ENCODE measurements around the gene CDK11A.
"Not testable (repeated sequence)": the region's sequence is repeated elsewhere in the genome, so short reads cannot be mapped to it uniquely, and the experiment has no call there.

The CDK11A gene

DNA sequence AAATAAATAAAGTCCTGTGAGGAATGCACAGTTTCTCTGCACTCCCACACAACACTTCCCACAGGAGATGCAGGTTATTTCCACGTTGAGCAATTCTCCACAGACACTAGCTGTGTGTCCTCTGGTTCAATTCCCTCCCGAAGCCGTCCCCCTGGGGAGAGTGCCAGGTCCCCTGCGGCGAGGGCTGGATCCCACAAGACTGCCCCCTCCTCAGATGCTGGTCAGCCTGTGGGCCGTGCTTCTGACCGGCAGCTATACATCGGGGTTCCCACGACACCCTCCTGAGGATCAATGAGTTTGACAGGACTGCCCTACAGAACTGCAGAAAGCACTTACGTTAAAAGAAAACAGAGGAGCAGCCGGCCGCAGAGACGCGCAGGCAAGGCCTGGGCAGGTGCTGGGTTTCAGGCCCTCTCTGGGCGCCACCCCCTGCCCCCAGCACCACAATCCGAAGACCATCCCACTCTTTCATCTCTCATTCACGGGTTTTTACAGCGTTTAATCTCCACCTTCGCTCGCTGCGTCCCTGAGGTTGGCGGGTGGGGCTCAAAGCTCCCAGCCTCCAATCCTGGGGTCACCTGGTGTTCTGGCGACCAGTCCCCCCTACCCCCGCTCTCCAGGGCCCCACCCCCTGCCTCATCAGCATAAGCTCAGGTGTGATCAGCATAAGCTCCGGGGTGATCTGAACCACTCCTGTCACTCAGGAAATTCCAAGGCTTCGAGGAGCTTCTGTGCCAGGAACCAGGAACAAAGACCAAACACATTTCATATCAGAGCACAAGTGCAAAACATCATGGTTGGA lies 40.9 kb downstream of the CDK11A start:
- DNase-seq, result no peak

DNA sequence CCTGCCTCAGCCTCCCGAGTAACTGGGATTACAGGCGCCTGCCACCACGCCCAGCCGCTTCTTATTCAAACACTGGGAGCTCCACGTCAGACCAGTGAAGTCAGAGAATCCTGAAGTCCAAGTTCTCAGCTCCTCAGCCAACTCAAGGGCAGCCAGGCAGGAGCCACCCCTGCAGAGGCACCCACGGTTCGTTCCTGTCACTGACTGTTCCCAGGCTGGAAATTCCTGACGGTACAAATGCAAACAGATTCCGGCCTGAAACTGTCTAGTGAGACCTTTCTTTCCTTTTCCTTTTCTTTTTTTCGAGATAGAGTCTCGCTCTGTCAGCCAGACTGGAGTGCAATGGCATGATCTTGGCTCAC lies 43.3 kb downstream of the CDK11A start:
- no peak for DNase-seq

DNA sequence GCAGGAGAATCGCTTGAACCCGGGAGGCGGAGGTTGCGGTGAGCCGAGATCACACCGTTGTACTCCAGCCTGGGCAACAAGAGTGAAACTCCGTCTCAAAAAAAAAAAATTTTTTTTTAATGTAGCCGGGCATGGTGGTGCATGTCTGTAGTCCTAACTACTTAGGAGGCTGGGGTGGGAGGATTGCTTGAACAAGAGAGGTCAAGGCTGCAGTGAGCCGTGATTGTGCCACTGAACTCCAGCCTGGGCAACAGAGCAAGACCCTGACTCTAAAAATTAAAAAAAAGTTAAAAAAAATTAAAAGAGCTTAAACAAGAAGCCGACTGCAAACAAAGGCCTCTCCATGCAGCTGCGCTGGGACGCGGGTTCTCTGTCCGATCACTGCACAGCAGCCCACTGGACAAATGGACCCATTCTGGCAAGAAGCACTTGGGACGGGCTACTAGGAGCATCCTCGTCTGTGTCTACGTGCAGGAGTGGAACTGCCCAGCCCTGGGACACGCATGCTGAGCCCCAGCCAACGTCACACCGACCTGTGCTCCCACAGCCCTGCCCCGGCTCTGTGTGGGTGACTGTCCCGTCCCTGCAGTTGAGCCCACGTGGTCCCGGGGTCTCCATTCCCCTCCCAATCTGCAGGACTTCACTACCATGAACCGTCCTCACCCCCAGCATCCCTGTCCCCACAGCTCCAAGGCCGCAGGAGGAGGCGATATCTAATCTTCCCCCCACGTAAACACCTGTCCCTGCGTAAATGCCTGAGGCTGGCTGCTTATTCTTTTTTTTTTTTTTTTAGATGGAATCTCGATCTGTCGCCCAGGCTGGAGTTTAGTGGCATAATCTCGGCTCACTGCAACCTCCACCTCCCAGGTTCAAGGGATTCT lies 43.9 kb downstream of the CDK11A start:
- no peak for DNase-seq

DNA sequence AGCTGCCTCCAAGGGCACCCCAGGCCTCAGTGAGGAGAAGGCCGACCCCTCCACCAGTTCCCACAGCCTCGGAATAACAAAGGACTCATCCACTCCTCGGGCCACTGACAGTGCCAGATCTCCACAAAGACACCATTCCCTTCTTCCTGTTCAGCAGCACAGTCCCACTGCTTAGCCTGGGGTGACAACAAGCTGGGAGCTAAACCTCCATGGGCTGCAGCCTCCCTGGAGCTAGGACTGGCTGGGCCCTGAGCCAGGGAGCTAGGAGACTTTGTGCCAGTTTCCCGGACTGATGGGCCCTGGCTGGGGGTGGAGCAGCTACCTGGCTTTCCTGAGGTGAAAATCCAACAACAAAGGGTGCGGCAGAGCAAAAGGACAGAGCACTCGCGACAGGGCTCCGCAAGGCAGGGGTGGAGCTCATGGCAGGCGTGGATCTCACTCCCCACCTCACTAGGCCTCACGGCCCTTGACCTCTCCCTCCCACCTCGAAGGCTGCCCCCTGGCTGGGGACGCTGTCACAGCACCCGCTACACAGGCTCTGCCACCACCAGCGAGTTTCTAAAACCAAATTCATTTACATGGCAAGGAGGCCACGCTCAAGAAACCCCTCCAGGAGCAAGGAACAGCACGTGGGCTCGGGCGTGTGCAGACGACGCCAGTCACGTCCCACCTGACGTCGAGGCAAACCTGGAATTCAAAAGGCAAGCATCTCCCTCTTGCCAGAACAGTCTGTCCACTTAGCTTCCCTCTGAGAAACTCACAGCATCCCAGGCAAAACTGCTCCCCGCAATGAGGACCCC lies 45.4 kb downstream of the CDK11A start:
- no peak for DNase-seq

DNA sequence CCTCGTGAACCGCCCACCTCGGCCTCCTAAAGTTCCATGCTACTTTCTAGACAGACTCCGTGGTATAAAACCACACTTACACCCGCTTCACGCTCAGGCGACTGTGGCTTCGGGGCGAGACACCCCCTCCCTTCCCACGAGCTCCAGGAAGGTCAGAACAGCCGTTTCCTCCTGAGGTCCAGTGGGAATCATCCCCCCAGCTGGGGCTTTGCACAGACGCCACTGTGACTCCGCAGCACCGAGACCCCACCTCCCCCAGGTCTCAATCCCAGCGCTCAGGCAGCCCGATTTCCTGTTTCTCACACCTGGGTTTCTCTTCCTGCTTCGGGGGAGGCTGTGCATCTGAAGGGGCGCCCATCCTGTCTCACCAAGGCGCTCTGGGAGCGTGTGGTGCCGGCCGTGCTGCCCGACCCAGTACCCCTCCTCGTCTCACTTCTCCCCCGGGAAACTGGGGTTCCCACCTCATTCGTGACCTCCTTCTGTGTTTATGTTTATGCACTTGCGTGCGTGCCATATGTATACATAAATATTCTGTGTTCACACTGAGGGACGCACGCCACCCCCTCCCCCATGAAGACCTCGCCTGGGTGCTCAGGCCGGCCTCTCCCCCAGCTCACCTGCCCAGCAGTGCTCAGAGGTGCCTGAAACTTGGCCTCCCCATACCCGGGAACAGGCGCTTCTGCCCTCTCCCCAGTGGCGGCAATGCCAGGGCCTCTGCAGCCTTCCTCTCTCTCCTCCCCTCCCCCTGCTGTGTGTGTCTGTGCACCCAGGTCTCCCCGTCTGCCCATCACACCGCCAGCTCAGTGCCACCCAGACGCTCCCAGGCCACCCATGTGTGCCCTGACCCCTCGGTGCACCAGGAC lies 46.2 kb downstream of the CDK11A start:
- no peak for DNase-seq

DNA sequence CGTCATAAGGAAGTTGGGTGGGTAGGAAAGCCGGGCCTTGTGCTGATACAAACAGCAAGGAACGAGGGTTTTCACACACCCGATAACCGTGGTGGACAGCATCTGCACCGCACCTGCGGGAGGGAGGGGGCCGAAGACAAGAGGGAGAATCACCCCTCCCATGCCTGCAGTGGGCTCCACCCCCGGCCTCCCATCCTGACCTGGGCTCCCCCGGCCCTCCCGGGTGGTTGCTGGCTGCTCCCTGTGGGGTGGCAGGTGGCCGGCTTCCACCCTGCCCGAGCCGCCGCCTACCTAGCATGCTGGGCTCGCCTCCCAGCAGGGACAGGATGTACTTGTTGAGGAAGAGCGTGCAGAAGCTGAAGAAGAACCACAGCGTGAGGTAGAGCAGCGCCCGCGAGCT lies 48.1 kb downstream of the CDK11A start:
- DNase-seq, result not testable (repeated sequence)

DNA sequence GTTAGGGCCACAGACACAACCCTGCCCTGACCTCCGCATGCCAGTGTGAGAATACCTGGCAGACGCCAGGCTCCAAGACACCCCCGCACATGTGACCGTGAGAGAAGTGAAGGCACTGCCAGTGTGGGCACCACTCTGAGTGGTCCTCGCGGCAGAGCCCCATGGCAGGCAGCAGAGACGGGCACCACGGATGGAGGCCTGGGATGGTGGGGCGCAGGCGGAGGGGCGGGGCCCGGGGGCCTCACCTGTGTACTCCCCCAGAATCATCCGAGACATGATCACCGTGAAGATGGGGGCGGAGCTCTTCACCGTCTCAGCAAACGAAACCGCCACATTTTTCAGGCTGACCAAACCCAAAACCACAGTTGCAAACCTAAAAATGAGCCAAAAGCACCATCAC lies 48.9 kb downstream of the CDK11A start:
- not testable (repeated sequence) for DNase-seq

DNA sequence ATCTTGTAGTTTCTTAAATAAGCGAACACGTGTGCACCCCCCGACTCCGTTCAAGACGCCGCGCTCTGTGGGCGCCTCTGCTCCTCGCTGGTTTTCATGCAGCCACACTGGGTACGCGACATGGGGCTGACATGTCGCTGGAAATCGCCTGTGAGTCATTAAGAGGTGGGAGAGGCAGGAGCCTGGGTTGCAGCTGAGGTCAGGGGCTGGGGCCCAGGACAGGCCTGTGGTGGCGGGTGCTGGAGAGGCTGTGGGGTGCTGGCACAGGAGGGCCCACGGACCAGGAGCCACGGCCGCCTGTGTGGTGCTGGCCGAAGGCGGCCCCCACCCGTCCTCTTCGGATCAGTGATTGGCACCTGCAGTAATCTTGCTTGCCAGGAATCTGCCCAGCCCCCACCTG lies 49.4 kb downstream of the CDK11A start:
- not testable (repeated sequence) for DNase-seq

DNA sequence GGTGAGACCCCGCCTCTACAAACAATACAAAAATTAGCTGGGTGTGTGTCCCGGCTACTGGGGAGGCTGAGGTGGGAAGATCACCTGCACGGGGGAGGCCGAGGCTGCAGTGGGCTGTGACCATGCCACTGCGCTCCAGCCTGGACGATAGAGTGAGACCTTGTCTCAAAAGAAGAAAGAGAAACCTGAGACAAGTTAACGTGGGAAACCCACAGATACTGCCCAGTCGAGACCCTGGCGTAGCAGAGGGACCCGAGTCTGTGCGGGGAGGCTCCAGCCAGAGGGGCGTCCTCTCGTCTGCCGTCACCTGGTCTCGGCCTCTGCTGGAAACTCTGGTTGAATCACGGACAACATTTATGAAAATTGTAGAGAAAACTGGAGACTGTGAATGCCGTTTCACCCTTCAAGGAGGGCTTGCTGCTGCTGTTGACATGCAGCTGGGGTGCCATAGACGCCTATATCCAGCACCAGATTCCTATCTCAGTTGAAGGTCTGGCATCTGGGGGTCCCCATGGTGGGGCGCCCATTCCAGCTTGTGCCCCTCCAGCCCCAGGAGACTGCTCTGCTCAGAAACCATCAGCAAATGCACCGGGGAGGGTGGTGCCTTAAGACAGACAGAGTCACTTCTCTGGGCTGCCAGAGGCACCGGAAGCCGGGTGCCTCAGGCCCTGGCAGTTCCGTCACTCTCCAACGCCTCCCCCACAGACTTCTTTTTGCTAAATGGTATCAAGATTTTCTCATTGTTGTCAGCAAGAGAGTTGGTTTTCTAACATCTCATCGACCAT lies 51.8 kb downstream of the CDK11A start:
- DNase-seq, result no peak

DNA sequence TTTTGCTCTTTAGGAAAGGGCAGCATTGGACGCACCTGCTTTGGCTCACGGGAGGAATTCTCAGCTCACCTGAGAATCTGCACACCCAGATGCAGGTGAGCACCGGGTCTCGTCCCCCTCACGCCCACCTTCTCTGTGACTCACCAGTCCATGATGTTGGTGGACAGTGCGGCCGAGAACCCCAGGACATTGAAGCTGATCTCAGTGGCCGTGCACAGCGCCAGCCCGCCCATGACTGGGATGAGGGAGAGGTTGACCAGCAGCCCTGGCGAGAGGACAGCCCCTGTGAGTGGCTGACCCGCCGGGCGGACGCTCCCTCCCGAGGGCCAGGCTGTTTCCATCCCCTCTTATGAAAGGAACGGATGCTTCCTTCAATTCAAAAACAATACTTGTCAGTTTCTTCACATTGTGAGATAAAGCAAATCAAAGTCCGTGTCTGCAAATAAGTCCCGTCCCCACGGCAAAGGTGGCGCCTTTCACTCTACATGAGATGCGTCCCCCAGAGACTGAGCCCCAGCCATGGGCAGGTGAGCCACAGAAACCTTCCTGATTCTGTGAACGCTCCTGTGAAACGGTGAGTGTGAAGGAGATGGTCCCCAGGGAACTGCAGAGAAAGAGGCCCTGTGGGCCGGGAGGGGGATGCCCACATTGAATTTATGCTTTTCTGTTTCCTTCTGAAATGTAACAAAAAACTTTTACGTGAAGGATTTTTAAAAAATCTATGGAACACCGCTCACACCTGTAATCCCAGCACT lies 52.6 kb downstream of the CDK11A start:
- DNase-seq, result no peak

DNA sequence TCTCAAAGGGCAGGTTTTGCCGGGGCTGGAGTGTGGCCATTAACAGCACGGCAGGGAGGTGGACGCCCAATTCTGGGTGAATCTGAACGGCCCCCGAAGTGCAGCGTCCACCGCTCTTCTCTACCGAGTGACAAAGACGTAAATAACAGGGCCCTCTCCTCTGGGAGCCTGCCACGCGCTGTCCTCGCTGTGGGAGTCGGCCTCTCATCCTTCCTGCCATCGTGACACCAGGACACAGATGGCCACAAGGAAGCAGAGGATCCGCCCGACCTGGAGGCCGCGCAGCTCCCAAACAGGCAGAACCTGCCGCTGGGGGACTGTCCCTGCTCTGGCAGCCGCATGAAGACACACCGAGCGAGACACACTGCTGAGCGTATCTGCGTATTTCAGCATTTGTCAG lies 53.3 kb downstream of the CDK11A start:
- no peak for DNase-seq

DNA sequence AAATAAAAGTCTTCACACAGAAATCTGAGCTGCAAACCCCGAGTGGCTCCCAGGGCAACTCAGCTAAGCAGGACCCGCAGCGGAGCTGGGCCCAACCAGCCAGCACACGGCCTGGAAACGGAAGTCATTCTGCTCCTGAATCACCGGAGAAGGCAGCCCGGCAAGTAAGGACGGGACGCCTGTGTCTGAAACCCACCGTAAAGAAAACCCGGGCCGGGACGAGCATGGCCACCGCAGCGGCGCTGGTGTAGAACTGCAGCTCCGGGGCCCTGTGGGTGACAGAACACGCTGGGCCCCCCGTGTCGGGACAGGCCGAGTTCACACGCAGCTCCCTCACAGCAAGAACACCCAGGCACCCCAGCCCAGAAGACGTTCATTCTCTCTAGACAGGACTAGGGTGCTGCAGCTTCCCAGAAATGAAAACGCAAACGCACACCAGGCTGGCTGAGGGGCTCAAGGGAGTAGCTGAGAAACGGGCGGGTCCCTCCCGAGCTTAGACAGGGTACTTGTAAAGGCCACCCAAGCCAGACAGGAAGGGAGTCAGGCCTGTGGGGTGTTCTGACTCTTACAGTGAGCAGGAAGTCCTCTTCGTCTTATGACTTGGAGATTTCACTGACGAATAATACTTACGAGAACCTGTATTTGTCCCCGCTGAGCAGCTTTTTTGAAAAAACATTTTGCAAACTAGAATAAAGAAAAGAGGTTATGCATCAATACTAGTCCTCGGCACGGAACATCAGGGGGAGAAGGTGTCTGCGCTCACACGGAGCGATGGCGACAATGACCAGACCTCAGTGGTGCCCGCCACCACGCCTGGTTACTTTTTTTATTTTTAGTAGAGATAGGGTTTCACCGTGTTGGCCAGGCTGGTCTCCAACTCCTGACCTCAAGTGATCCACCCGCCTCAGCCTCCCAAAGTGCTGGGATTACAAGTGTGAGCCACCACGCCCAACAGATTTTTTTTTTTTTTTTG lies 54.4 kb downstream of the CDK11A start:
- no peak for DNase-seq

DNA sequence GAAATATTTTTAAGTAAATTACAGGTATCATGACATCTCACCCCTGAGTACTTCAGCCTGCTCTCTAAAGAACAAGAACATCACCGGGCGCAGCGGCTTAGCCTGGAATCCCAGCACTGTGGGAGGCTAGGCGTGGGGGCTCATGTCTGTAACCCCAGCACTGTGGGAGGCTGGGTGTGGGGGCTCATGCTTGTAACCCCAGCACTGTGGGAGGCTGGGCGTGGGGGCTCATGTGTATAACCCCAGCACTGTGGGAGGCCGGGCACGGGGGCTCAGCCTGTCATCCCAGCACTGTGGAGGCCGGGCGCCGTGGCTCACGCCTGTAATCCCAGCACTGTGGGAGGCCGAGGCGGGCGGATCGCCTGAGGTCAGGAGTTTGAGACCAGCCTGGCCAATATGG lies 57.6 kb downstream of the CDK11A start:
- DNase-seq, result no peak

DNA sequence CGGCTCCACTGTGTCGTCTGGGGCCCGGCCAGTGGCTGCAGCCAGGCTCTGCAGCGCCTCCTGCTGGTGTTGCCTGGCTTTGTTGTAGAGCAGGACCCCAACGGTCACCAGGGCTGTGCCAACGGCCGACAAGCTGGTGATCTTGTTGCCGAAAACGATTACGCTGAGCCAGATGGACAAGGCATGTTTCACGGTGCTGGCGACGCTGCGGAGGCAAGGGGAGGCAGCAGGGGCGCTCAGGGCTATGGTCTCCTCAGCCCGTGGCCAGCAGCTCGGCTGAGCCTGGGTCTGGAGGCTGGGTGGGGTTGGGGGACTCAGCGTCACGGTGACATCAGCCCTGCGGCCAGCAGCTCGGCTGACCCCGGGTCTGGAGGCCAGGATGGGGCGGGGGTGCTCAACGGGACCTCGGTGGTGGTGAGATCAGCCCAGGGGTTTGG lies 58.3 kb downstream of the CDK11A start:
- no peak for DNase-seq

DNA sequence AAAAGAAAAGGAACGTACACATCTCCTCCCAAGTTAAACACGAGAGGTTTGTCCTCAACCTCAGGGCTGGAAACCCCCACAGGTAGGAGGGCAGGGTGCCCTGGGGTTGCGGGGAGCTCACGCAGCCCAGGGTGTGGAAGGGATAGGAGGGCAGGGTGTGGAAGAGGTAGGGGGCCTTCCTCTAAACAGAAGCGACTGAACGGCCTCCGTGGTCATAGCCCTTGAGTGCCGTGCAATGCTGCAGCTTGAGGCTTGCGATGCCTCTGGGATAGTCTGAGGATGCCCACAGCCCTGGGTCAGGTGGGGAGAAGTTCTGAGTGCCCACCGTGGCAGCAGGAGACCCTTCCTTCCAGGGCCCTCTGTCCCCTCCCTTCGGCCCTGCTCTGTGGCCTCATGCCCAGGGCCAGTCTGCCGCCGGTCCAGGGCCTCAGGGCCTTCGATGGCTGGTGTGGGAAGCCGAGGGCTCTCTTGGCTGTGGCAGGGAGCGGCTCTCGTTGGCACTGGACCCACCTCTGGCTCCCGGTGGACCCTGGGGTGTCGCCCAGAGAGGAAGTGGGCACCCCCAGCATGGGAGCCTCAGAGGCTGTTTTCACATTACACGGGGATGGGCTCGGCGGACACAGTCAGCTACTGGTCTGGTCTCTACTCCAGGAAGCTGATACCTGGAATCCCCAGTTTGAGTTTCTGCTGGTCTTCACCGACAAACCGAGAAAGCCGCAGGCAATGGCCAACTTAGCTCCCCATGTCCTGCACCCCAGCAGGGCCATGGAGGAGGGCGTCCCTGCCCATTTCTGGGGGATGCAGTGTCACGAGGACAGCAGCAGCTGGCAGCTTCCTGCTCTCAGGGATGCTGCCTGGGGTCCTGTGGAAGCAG lies 59.0 kb downstream of the CDK11A start:
- DNase-seq, result no peak

DNA sequence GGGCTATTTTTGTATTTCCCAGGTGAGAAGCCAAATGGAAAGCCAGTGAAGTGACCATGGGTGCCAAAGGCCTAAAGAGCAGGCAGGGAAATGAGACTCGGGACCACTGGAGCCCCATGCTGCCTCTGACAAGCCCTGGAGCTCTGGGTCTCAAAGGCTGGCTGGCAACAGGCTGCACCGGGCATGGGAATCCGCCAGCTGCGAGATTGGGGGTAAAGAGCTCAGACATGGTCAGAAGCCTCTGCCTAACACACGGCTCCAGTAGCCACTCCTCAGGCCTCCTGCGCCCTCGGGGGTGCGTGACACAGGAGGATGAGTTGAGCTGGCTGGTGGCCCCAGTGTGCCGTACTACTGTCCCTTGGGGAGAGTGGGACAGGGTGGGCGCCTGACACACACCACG lies 59.8 kb downstream of the CDK11A start:
- not testable (repeated sequence) for DNase-seq

DNA sequence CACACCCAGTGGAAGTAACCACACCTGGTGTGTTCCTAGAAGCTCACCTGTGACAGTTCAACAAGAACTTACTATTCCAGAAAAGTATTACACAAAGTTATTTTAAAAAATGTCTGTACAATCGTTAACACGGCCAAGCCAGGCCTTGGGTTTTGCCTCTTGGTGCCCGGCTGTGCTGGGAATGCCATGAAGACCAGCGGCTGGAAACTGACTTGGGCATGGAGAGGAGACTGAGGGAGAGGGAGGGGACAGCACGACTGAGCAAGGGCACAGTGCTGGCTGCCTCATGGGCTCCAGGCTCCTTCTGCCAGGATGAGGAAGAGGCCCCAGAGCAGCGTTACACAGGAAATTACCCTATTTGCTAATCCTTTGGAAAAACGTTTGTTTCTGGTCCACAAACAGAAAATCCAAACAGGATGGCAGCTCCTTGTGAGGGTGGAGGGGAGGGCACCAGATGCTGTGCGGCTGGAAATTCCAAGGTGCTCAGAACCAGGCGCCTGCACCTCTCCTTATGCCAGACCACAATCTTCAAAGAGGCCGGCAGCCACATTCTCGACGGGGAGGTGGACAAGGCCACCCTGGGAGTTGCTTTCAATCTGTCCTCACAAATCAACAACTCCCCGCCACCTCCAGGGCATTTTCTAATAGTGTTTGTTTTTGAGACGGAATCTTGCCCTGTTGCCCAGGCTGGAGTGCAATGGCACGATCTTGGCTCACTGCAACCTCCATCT lies 61.2 kb downstream of the CDK11A start:
- not testable (repeated sequence) for DNase-seq

DNA sequence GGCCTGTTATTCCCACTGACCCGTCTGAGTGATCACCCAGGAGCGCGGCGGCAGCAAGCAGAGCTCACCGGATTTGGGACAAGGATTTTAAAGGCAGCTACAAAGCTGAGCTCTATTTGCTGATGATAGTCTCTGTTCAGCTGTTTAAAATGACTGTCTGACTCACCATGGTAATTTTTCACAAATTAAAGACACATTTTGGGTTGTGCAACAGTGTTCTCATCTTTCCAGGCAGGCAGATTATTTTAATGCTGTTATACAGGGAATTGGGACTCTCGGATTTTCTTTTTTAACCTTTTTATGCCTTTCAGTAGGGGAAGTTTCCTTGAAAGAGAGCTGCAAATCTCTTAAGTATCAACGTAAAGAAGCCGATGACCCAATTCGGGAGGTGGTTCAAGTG lies 61.8 kb downstream of the CDK11A start:
- DNase-seq, result not testable (repeated sequence)

All from NCI-H526 treated with DMSO at 0.1 percent for 48 hours (cell line).